HCT116 (cell line): ENCODE results near the gene CEACAM1.

ENCODE experiments used
- POLR2A ChIP-seq: IDR thresholded peaks from 2 replicates; pipeline ENCODE4 v1.7.0; 2011; ENCODE audit warnings: borderline replicate concordance; ENCODE audit not compliant: insufficient read depth, insufficient read length; ENCODE audit errors: extremely low read depth
- POLR2AphosphoS5 ChIP-seq: IDR thresholded peaks from 2 replicates; pipeline ENCODE4 v1.6.1; 2011; ENCODE audit warnings: mild to moderate bottlenecking, low read depth, low read length, moderate library complexity
- RAD21 ChIP-seq: IDR thresholded peaks from 2 replicates; pipeline ENCODE4 v1.6.1; 2012; ENCODE audit warnings: low read depth, mild to moderate bottlenecking
- SIN3A ChIP-seq: IDR thresholded peaks from 2 replicates; pipeline ENCODE4 v1.6.1; 2012; ENCODE audit warnings: low read depth
- YY1 ChIP-seq: IDR thresholded peaks from 2 replicates; pipeline ENCODE4 v1.6.1; 2011; ENCODE audit warnings: low read length, low read depth, moderate library complexity, mild to moderate bottlenecking; ENCODE audit not compliant: insufficient replicate concordance; ENCODE audit errors: extremely low read depth
- TF ChIP-seq, protein P1 (sequence below): IDR thresholded peaks from 2 replicates; pipeline ENCODE4 v1.6.1; 2012

DNA sequence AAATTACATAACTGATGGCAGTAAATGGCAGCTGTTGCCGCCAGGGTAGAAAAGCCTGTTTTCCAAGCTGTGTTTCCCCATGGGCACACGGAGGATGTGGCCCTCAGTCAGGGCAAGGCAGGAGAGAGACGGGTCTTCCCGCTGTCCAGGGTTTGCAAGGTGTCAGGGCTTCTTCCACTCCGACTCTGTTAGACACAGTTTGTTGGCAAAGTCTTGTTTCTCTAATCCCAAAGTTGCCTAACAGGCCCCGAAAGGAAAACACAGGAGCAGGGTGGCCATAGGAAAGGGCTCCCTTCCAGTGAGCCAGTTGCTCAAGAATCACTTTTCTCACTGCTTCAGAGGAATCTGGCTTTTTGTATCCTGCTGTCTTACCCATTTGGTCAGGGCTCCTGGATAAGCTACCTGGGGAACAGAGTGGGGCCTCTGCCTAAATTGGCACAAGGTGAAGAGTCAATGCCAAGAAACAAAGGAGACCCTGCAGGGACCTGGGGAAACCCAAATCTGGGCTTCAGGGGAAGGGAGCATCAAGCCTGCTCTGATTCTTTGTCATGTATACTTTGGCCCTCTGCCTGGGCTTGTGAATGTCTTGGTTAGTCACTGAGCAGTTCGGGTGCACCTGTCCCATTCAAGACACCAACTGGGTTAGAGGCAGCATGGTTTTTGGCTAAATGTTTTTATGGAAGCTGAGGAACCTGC, 56.6 kb downstream of the CEACAM1 start:
- TF ChIP-seq YY1 (no peak), POLR2A (no peak), POLR2AphosphoS5 (no peak), SIN3A (no peak), RAD21 (no peak)
- TF ChIP-seq, protein P1, sequence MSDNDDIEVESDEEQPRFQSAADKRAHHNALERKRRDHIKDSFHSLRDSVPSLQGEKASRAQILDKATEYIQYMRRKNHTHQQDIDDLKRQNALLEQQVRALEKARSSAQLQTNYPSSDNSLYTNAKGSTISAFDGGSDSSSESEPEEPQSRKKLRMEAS, result no peak
